Measurements from ENCODE around the gene CNNM2.

CNNM2 gene

GRCh38 chr10:103054621-103055020, 136.5 kb downstream of the CNNM2 start:
- no peaks in the 10 kb centered on the region for H4K20me1 ChIP-seq (ENCODE audit: control insufficient read depth, insufficient read depth, low read depth, low read length)
- H3K4me3 ChIP-seq (ENCODE audit: low read length), result no peak overlapping the region
- no peaks in the 10 kb centered on the region for H3K9me3 ChIP-seq (ENCODE audit: control insufficient read depth, insufficient read depth, low read length)
- no peaks in the 10 kb centered on the region for H3F3A ChIP-seq (ENCODE audit: control insufficient read depth, insufficient read depth)
- H3K27me3 ChIP-seq (ENCODE audit: control insufficient read depth, low read length), result peaks cover 2% of the 10 kb centered on the region; the same call in 1 of the 2 replicates
- H3K79me2 ChIP-seq (ENCODE audit: control insufficient read depth, low read length), result no peaks in the 10 kb centered on the region
- H3K4me1 ChIP-seq (ENCODE audit: control insufficient read depth, low read length), result no peaks in the 10 kb centered on the region
- H3K4me2 ChIP-seq (ENCODE audit: low read length), result no peak overlapping the region
- no peaks in the 10 kb centered on the region for H3K9me2 ChIP-seq (replicated peaks; ENCODE audit: control insufficient read depth, low read length)
- no peaks in the 10 kb centered on the region for H3K36me3 ChIP-seq (ENCODE audit: control insufficient read depth, low read length)
- TF ChIP-seq, protein P1, sequence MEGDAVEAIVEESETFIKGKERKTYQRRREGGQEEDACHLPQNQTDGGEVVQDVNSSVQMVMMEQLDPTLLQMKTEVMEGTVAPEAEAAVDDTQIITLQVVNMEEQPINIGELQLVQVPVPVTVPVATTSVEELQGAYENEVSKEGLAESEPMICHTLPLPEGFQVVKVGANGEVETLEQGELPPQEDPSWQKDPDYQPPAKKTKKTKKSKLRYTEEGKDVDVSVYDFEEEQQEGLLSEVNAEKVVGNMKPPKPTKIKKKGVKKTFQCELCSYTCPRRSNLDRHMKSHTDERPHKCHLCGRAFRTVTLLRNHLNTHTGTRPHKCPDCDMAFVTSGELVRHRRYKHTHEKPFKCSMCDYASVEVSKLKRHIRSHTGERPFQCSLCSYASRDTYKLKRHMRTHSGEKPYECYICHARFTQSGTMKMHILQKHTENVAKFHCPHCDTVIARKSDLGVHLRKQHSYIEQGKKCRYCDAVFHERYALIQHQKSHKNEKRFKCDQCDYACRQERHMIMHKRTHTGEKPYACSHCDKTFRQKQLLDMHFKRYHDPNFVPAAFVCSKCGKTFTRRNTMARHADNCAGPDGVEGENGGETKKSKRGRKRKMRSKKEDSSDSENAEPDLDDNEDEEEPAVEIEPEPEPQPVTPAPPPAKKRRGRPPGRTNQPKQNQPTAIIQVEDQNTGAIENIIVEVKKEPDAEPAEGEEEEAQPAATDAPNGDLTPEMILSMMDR (IDR thresholded peaks at IDR 0.05; ENCODE audit: low read depth, low read length, poor library complexity, severe bottlenecking), result no peak
- TF ChIP-seq EZH2phosphoT487 (IDR thresholded peaks at IDR 0.05; ENCODE audit: borderline replicate concordance, low read length), result no peak
- no peak overlapping the region for H3K27ac ChIP-seq (ENCODE audit: low read depth, low read length)

DNA sequence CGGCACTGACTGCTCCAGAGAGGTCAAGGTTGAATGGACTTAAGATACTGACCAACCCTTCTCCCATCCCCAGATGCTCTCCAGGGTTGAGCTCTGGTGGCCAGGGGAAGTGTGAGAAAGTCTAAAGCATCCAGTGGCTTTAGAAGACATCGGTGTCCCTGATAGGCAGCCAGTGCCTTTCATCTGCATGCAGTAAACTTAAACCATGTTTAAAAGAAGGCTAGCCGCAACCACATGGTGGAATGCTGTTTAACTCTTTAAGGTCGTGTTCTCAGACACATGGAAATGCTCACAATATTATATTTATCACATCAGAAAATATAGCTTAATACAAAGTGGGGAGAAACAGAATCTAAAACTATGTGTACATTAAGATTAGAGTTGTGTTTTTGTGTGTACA, 137.0 kb downstream of the CNNM2 start:
- no peak overlapping the region for H3K4me3 ChIP-seq (ENCODE audit: low read length)
- no peak for TF ChIP-seq EZH2phosphoT487 (IDR thresholded peaks at IDR 0.05; ENCODE audit: borderline replicate concordance, low read length)
- TF ChIP-seq, protein P1 (IDR thresholded peaks at IDR 0.05; ENCODE audit: low read depth, low read length, poor library complexity, severe bottlenecking), result no peak
- H3K9me3 ChIP-seq (ENCODE audit: control insufficient read depth, insufficient read depth, low read length), result no peaks in the 10 kb centered on the region
- no peaks in the 10 kb centered on the region for H3K79me2 ChIP-seq (ENCODE audit: control insufficient read depth, low read length)
- H3K9me2 ChIP-seq (replicated peaks; ENCODE audit: control insufficient read depth, low read length), result no peaks in the 10 kb centered on the region
- H3K27ac ChIP-seq (ENCODE audit: low read depth, low read length), result no peak overlapping the region
- H4K20me1 ChIP-seq (ENCODE audit: control insufficient read depth, insufficient read depth, low read depth, low read length), result no peaks in the 10 kb centered on the region
- H3F3A ChIP-seq (ENCODE audit: control insufficient read depth, insufficient read depth), result no peaks in the 10 kb centered on the region
- H3K27me3 ChIP-seq (ENCODE audit: control insufficient read depth, low read length), result peaks cover 2% of the 10 kb centered on the region; the same call in 1 of the 2 replicates
- no peak overlapping the region for H3K4me2 ChIP-seq (ENCODE audit: low read length)
- H3K4me1 ChIP-seq (ENCODE audit: control insufficient read depth, low read length), result no peaks in the 10 kb centered on the region
- no peaks in the 10 kb centered on the region for H3K36me3 ChIP-seq (ENCODE audit: control insufficient read depth, low read length)

GRCh38 chr10:103058034-103058433, 139.9 kb downstream of the CNNM2 start:
- H3K27ac ChIP-seq (ENCODE audit: low read depth, low read length), result no peak overlapping the region
- H3F3A ChIP-seq (ENCODE audit: control insufficient read depth, insufficient read depth), result no peaks in the 10 kb centered on the region
- H4K20me1 ChIP-seq (ENCODE audit: control insufficient read depth, insufficient read depth, low read depth, low read length), result no peaks in the 10 kb centered on the region
- no peak overlapping the region for H3K4me2 ChIP-seq (ENCODE audit: low read length)
- H3K36me3 ChIP-seq (ENCODE audit: control insufficient read depth, low read length), result no peaks in the 10 kb centered on the region
- no peaks in the 10 kb centered on the region for H3K79me2 ChIP-seq (ENCODE audit: control insufficient read depth, low read length)
- peaks cover 2% of the 10 kb centered on the region; the same call in 1 of the 2 replicates for H3K27me3 ChIP-seq (ENCODE audit: control insufficient read depth, low read length)
- no peaks in the 10 kb centered on the region for H3K4me1 ChIP-seq (ENCODE audit: control insufficient read depth, low read length)
- no peak overlapping the region for H3K4me3 ChIP-seq (ENCODE audit: low read length)
- H3K9me2 ChIP-seq (replicated peaks; ENCODE audit: control insufficient read depth, low read length), result no peaks in the 10 kb centered on the region
- no peak for TF ChIP-seq EZH2phosphoT487 (IDR thresholded peaks at IDR 0.05; ENCODE audit: borderline replicate concordance, low read length)
- TF ChIP-seq, protein P1 (IDR thresholded peaks at IDR 0.05; ENCODE audit: low read depth, low read length, poor library complexity, severe bottlenecking), result no peak
- no peaks in the 10 kb centered on the region for H3K9me3 ChIP-seq (ENCODE audit: control insufficient read depth, insufficient read depth, low read length)
